Stimulated activated CD4-positive, alpha-beta T cell treated with anti-CD3 and anti-CD28 coated beads, Interleukin-15, amount 100 ng/mL, for 48 hours (primary cell): ENCODE data around the gene CAMK2D.

Source experiments
- DNase-seq, 2 donors: peaks; one replicate each; pipeline ENCODE4 v3.0.0-alpha.2; 2020; ENCODE audit warnings: low read depth in 2 of 2

Gene CAMK2D

GRCh38 chr4:113763029-113763285 is 1.4 kb upstream of the CAMK2D start:
- DNase-seq: no peak

- peak; percentile 98 to 100 for DNase-seq
Measured at GRCh38 chr4:113762186-113763028, 869 bp upstream of the CAMK2D start.

GRCh38 chr4:113760795-113761619 is 531 bp downstream of the CAMK2D start:
- peak; percentile 36 to 39 for DNase-seq

GRCh38 chr4:113760094-113760794 is 1.3 kb downstream of the CAMK2D start:
- DNase-seq: peak in 1 of 2 donors; percentile 15

GRCh38 chr4:113759696-113760093 is 1.8 kb downstream of the CAMK2D start:
- DNase-seq: no peak

GRCh38 chr4:113758372-113758771 is 3.2 kb downstream of the CAMK2D start:
- DNase-seq: no peak

- no peak for DNase-seq
Measured at GRCh38 chr4:113757486-113757885, 4.1 kb downstream of the CAMK2D start.

- DNase-seq: no peak
Measured at GRCh38 chr4:113756005-113756410, 5.5 kb downstream of the CAMK2D start.

GRCh38 chr4:113750734-113751133 is 10.8 kb downstream of the CAMK2D start:
- DNase-seq: no peak

GRCh38 chr4:113750296-113750695 is 11.2 kb downstream of the CAMK2D start:
- DNase-seq: no peak

- DNase-seq: no peak
Measured at GRCh38 chr4:113749178-113749577, 12.4 kb downstream of the CAMK2D start.

- DNase-seq: no peak
Measured at GRCh38 chr4:113747949-113748348, 13.6 kb downstream of the CAMK2D start.

GRCh38 chr4:113745711-113746110 is 15.8 kb downstream of the CAMK2D start:
- no peak for DNase-seq

- no peak for DNase-seq
Measured at GRCh38 chr4:113744667-113745240, 16.8 kb downstream of the CAMK2D start.

GRCh38 chr4:113743690-113744089 is 17.8 kb downstream of the CAMK2D start:
- no peak for DNase-seq

- no peak for DNase-seq
Measured at GRCh38 chr4:113742643-113743042, 18.9 kb downstream of the CAMK2D start.

- DNase-seq: no peak
Measured at GRCh38 chr4:113741956-113742355, 19.6 kb downstream of the CAMK2D start.

GRCh38 chr4:113740857-113741379 is 20.6 kb downstream of the CAMK2D start:
- DNase-seq: no peak

- no peak for DNase-seq
Measured at GRCh38 chr4:113739197-113739596, 22.3 kb downstream of the CAMK2D start.

- DNase-seq: no peak
Measured at GRCh38 chr4:113738251-113738650, 23.3 kb downstream of the CAMK2D start.

- no peak for DNase-seq
Measured at GRCh38 chr4:113733685-113734084, 27.9 kb downstream of the CAMK2D start.

- no peak for DNase-seq
Measured at GRCh38 chr4:113732967-113733527, 28.5 kb downstream of the CAMK2D start.
